Measurements from ENCODE around the gene PRG2.
"Not testable (repeated sequence)": the region's sequence is repeated elsewhere in the genome, so short reads cannot be mapped to it uniquely, and the experiment has no call there.

The PRG2 gene

DNA sequence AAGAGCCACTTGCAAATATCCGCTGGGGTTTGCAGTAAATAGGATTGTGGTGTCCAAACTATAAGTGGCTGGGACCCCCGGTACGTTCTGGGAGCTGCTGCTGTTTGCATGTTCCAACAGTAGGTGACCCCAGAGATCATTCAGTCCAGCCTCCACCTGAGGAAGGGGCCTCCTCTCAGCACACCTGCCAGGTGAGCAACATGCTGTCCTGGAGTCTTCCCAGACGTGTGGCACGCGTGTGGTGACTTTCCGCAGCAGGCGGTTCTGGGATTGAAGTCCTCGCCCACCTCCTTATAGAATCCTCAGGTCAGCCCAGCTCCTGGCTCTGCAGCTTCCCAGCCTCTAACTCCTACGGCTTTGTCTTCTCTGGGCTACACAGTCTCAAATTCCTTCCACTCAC lies 45.6 kb downstream of the PRG2 start:
- DNase-seq (ENCODE audit: low read depth) = no peak

GRCh38 chr11:57343825-57344224 lies 46.6 kb downstream of the PRG2 start:
- DNase-seq (ENCODE audit: low read depth) = no peak

- DNase-seq (ENCODE audit: low read depth) = no peak
Measured at GRCh38 chr11:57342702-57343101, 47.7 kb downstream of the PRG2 start.

- no peak for DNase-seq (ENCODE audit: low read depth)
Measured at GRCh38 chr11:57341250-57341808, 49.1 kb downstream of the PRG2 start.

DNA sequence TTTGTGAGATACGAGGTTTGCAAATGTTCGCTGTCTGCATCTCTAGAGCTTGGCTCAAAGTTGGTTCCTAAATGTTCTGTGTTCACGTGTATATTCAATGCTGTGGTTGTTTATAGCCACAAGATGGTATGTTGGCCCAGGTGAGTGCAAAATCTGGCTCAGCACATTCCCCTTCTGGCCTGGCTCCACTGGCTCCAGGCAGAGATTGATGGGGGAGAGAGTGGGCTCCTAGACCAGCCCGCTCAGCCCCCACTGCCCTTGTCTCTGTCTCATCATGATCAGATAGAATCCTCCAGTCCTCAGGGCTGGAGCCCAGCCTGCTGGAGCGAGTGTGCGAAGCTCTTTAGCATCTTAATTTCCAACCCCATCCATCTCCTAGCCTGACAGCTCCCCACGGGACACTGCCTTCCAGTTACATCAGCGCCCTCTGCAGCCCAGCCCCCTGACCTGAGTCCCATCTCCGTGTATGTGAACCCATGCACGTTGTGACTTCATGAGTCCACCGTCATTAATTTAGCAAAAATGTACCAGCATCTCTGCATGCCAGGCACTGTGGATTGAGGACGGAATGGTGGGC lies 50.3 kb downstream of the PRG2 start:
- DNase-seq (ENCODE audit: low read depth) = no peak

DNA sequence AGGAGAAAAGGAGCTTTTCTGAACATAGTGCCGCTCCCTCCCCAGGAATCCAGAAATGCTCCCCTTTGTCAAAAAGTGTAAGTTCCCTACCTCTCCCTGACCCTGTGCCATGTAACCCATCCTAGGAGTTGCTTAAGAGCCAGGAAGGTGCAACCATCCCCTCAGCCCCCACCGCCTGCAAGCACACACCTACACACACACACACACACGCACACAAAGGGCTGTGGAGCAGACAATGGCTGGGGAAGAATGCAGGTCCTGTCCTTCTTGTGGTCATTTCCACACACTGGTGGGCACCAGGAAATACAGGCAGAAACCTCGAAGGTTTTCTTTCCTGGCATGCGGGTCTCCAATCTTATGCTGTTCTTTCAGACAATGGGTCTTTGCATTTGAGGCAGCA lies 51.1 kb downstream of the PRG2 start:
- DNase-seq (ENCODE audit: low read depth) = no peak

DNA sequence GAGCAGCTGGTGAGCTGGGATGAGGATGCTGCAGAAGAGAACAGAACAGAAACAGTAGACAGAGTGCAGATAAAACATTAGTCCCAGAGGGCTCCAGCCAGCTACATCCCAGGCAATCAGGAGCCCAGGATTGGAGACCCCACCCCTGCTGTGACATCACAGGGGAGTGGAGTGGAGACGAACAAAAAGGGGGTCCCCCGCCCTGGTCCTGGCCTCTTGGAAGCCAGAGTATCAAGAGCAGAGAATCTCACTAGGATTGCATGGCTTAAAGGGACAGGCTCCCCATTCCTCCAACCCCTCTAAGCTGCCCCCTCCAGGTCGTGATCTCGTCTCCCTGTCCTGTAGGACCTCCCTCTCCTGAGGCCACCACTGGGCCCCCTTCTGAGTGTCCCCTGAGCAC lies 52.3 kb downstream of the PRG2 start, which contains the start of gene P2RX3:
Gene P2RX3 (plus strand): TSS at position 211 of the 400 bp plus-strand sequence. CDS start 199 bp downstream, outside the sequence.
- no peak for DNase-seq (ENCODE audit: low read depth)

DNA sequence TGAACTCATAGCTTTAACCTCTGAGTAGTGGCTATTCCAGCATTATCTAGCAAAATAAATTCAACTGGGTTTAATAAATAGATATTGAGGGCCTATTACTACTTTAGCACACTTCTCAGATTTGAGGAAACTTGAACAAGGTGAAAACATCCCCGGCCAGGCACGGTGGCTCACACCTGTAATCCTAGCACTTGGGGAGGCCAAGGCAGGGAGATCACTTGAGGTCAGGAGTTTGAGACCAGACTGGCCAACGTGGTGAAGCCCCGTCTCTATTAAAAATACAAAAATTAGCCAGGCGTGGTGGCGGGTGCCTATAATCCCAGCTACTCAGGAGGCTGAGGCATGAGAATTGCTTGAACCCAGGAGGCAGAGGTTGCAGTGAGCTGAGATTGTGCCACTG lies 53.6 kb downstream of the PRG2 start:
- DNase-seq (ENCODE audit: low read depth) = not testable (repeated sequence)

Data from stimulated activated CD8-positive, alpha-beta memory T cell treated with anti-CD3 and anti-CD28 coated beads, Interleukin-15, amount 100 ng/mL, for 24 hours (primary cell).